GM19395 (cell line): ENCODE results near the gene LRSAM1.

Source experiments
- ATAC-seq: cut with Tn5 transposase; IDR thresholded peaks from one replicate; pipeline ENCODE4 v1.9.1; 2021; ENCODE audit warnings: mild to moderate bottlenecking, moderate library complexity; ENCODE audit not compliant: unreplicated experiment

The LRSAM1 gene

DNA sequence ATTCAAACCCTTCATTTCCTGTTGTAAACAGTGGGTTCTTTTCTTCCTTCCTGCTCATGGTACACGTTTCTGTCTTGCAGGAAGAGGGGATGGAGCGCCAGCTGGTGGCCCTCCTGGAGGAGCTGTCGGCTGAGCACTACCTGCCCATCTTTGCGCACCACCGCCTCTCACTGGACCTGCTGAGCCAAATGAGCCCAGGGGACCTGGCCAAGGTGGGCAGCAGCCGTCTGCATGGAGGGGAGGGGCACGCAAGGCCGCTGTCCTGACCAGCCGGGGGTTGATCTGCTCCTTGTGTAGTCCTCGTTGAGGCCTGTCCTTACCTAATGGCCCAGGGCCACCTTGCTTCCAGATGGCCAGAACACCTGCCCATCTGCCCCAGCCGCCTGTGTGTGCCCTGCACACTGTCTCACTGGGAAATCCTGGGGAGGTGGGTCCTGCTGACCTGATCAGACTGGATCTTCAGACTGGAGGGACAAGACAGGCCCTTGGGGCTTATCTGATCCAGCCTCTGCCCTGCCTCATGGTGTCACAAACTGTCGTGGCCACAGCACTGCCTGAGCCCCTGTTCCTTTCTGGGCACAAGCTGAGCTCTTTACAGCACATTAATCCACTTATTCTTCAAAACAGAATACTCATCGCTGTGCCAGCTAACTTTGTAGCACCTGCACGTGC, 44.7 kb downstream of the LRSAM1 start:
- no peak for ATAC-seq

GRCh38 chr9:127496974-127497373, 45.7 kb downstream of the LRSAM1 start:
- ATAC-seq: no peak

- no peak for ATAC-seq
These were observed 46.5 kb downstream of the LRSAM1 start for GRCh38 chr9:127497656-127498290.

DNA sequence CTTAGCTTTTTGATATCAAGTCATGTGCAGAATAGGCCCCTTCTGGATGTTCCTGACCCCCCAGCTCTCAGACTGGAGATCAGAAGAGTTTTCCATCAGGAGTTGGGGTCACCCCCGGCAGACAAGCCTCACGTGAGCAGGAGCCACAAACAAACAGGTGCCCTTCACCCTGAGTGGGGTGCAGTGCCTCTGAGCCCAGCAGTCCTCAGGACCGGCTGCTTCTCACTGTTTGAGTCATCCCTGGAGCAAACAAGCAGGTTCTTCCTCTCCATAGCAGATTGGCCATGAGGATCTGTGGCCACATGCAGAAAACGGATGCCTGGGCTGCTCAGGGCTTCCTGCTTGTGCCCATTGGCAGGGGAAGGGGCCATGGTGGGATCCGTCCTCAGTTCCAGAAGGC, 47.0 kb downstream of the LRSAM1 start:
- no peak for ATAC-seq

DNA sequence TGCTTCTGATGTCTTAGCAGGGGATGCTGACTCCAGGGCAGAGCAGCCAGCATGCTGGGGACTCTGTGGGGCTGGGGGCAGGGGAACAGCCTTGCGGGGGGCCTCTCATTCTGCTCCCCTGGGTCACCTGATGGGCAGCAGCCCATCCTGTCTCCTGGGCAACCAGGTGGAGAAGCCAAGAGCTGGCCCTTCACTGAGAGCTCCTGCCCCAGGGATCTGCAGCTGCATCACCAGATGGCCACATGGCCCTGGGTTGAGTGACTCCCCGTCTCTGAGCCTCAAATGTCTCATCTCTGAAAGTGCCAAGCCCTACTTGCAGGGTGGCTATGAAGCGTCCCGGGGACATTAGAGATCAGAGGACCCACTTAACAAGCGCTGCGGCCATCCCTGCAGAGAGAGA, 49.1 kb downstream of the LRSAM1 start:
- no peak for ATAC-seq

DNA sequence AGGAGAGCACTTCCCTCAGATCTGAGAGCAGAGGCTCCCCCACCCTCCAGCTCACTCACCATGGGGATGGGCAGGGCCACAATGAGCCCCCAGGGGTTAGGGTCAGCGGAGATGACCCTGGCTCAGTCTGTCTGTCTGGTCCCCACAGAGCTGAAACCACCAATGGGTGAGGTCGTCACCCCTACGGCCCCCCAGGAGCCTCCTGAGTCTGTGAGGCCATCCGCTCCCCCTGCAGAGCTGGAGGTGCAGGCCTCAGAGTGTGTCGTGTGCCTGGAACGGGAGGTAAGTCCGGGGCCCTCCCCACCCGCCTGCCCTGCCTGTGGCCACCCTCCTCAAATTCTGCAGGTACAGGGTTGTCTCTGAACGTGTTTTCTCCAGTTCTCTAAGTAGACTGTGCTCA, 49.6 kb downstream of the LRSAM1 start:
- ATAC-seq: no peak

- no peak for ATAC-seq
These were observed 50.6 kb downstream of the LRSAM1 start for GRCh38 chr9:127501821-127502343.

GRCh38 chr9:127502706-127503378, 51.5 kb downstream of the LRSAM1 start:
- ATAC-seq: no peak

DNA sequence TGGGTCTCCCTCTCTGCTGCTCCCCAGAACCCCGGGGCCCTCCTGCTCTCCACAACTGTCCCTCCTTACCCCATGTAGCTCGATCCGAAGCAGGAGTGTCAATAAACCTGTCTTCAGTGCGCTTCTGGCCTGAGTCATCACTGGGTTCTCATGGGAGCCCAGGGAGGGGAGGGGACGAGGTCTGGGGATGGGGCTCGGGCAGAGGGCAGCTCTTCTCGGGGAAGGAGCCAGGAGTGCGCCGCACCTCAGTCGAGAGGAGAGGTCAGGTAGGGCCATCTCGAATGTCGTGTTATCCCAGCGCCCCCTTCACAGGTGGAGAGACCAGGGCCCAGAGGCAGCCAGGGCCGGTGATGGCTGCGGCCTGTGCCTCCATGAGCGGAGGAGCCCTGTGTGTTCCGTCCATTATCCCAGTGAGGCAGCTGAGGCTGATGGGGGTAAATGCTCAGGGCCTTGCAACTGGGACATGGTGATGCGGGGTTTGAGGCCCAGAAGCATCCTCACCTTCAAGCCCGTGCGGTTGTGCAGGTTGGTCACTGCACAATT, 52.1 kb downstream of the LRSAM1 start:
- ATAC-seq: no peak

- ATAC-seq: no peak
These were observed 52.9 kb downstream of the LRSAM1 start for GRCh38 chr9:127503947-127504886.

- no peak for ATAC-seq
These were observed 53.6 kb downstream of the LRSAM1 start for GRCh38 chr9:127504887-127505251.

DNA sequence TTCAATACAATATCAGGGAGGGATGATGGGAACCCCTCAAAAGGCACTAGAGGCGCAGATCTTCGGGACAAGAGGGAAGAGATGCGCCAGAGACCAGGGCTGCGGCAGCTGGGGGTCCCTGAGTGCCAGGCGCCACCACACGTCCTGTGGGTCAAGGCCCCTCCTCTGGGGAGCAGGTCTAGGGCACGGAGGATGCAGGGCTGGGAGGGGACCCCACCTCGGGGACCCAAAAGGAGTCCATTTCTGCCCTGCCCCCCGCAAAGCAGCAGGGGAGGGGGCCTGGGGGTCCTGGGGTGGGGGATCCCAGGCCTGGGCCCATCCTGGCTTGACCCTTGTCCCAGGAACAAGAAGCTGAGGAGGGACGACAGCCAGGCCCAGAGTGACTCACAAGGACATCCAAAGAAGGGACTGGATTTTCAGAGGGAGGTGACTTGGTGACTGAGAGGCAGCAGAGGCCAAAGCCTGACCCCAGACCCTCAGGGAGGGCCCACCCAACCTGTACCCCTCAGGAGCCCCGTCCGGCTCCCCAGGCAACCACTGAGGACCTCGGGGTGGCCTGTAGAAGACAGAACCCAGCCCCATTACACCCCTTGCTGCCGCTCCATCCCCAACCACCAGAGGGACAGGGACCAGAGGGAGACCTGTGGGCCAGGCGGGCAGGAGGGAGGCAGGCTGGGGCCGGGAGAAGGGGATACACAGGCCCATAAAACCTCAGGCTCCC, 54.2 kb downstream of the LRSAM1 start:
- no peak for ATAC-seq

DNA sequence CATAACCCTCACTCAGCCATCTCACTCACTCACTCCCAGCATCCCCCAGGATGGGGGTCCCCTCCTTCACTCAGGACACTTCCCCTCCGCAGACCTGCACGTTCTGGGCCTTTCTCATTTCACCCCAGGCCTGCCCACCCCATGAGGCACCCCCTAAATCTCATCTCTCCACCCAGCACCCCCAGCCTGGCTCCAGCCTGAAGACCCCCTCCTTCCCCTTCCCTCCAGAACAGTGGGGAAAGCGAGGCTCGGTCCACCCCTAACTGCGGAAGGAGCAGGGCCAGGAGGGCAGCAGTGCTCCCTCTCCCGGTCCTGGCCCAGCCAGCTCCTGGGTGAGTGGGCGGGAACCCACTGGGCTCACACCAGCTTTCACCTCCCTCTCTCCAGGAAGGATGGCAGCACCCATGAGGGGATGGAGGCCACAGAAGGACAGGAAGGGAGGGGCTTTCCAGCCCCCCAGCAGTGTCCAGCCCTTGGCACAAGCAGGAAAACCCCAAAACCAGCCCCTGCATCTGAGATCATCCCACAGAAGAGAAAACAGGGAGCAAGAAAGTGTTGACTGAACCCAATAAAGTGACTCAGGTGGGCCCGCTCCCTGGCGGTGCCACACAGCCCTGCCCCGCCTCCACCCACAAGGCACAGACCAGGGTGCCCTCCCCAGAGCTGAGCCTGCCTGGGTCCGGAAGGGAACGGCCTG, 55.0 kb downstream of the LRSAM1 start:
- no peak for ATAC-seq

GRCh38 chr9:127506814-127507750, 55.8 kb downstream of the LRSAM1 start:
- ATAC-seq: no peak

DNA sequence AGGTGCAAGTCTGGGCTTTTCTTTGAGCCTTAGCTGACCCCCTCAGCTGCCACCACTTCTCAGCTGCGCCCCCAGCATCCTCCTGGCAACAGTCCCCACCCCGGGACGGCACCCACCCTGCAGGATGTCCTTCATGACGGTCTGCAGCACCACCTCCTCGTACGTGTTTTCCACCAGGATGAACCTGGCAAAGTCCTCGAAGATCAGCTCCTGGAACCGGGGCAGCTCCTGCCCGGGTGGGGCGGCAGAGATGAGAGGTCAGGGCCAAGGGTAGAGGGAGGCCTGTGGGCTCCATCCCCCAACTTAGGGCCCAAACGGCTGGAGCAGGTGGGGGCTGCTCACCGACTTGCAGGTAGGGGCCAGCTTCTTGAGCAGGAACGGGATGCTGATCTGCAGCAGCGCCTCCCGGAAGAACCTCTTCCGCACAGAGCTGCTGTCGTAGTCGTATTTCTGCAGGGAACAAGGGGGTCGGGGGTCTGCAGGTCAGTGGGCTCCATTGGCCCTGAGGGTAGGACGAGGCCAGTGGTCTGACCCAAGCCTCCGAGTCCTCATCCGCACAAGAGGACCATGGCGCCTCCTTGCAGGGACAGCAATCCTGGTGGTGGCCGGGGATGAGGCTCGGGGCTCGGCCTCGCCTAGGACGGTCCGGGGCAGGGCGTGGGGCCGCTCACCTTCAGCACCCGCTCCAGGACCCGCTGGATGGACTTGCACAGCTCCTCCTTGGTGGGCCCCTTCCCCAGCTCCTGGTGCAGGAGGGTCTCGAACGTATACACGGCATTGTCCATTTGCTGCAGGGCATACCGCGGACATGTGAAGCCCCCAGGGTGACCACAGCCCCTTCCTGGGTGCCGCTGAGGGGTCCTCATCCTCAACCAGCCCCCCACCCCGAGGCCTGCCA, 56.7 kb downstream of the LRSAM1 start:
- no peak for ATAC-seq

- no peak for ATAC-seq
These were observed 57.6 kb downstream of the LRSAM1 start for GRCh38 chr9:127508901-127509260.

DNA sequence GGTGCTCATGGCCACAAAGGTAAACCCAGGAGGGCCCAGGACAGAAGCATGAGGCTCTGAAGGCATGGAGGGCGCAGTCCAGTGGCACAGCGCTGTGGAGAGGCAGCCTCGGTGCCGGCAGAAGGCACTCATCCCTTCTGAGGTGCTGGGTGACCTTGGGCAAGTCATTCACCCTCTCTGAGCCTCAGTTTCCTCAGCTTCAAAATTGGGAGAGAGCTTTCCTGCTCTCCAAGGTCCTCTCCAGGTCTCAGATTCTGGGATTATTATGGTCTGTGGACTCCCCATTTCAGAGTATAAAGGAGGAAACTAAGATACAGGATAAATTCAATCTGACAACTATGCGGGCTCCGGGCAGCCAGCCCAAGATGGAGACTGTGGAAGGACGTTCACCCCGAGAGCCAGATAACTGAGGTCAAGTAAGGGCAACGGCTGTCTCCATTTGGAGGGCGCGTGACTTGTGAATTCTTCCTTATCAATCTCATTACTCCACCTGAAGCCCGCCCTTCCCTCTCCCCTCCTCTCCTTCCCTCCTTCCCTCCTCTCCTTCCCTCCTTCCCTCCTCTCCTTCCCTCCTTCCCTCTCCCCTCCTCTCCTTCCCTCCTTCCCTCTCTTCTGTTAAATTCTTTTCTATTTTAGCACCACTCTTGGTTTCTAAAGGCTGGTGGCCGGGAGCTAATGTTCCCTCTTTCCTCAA, 58.1 kb downstream of the LRSAM1 start:
- no peak for ATAC-seq
